H1 (cell line): ENCODE data around the gene CHDH. TPM values are rescaled to one million over a fixed set of nuclear protein-coding genes. Genes with fewer than 3 reads are reported as not detected.

Source experiments
- EP300 ChIP-seq, 2 experiments: IDR thresholded peaks; 1 replicate in 1 of 2; 2 replicates in 1 of 2; pipeline ENCODE4 v1.6.1; 2011 to 2012; ENCODE audit warnings: low read depth in 2 of 2, low read length in 2 of 2, mild to moderate bottlenecking in 2 of 2, borderline replicate concordance in 1 of 2, inconsistent platforms in 1 of 2, moderate library complexity in 1 of 2
- FOSL1 ChIP-seq: IDR thresholded peaks from 2 replicates; pipeline ENCODE4 v1.6.1; 2011; ENCODE audit warnings: mild to moderate bottlenecking, low read depth, low read length, moderate library complexity; ENCODE audit not compliant: insufficient read depth
- SIRT6 ChIP-seq: IDR thresholded peaks from one replicate; pipeline ENCODE4 v1.7.1; 2012; ENCODE audit warnings: low read length, inconsistent platforms
- TAF7 ChIP-seq: optimal IDR thresholded peaks from 2 replicates; pipeline ENCODE3; 2011; ENCODE audit warnings: low read depth, mild to moderate bottlenecking, inconsistent platforms, low read length, moderate library complexity, borderline replicate concordance
- polyA plus RNA-seq, 7 experiments: library from polyadenylated mRNA; depleted of rRNA in 3 of 7; stranded (reverse) in 5 of 7; unstranded in 2 of 7; fragments of >200 nt in 5 of 7; fragments of 200-250 nt in 2 of 7; gene quantifications; 1 replicate in 5 of 7; 2 replicates in 1 of 7; 4 replicates in 1 of 7; pipeline versions ENCODE4 v1.2.1 to v1.2.3, GENCODE V29; 2011 to 2013; ENCODE audit warnings: missing spikeins in 2 of 7, mixed read lengths in 2 of 7
- total RNA-seq: library from RNA; stranded (reverse); fragmentation: NEBNext Ultra II Directional; extraction: Animal tissue kit (Norgen Biotek cat#: 25700); gene quantifications from 2 replicates; pipeline ENCODE4 v1.2.1, GENCODE V29; 2021

CHDH gene
- total and polyA plus RNA-seq, 2 of the 8 experiments (the other 6 are each of a cell fraction or from before 2014, with no cell fraction given) = 4.9 to 10.3 TPM

GRCh38 chr3:53800041-53800906, 45.9 kb downstream of the CHDH start (continued):
- TF ChIP-seq FOSL1 (no peak), SIRT6 (no peak), TAF7 (no peak), EP300 (IDR thresholded peaks at IDR 0.05; ENCODE audit: borderline replicate concordance in 1 of 2, low read depth in 2 of 2, low read length in 2 of 2) (no peak)
- TF ChIP-seq, all 59 proteins: peak for 0
